GM23338 (cell line): Measurements from ENCODE around the gene CLEC2B. TPM values are rescaled to one million over a fixed set of nuclear protein-coding genes. Genes with fewer than 3 reads are reported as not detected.

Experiments
- ATAC-seq: fragments of 200-7000 bp; cut with Tn5 transposase; 3 replicates; pipeline ENCODE4 v1.9.1; 2020
- DNase-seq: peaks from one replicate; pipeline ENCODE4 v3.0.0-alpha.2; 2015; ENCODE audit warnings: low spot score
- H2AFZ ChIP-seq: fragments of 200-600 bp; sonication (generic); 2 replicates; pipeline ENCODE4 v1.8.0; 2016; ENCODE audit warnings: antibody characterized with exemption, mild to moderate bottlenecking, moderate library complexity
- H3F3A ChIP-seq: fragments of 200-600 bp; sonication (generic); replicated peaks from 2 replicates; pipeline ENCODE4 v1.8.0; 2017; ENCODE audit warnings: antibody characterized with exemption, mixed run types, low read depth
- H3K27ac ChIP-seq: fragments of 200-600 bp; sonication (generic); 2 replicates; pipeline ENCODE4 v1.6.1; 2016; ENCODE audit warnings: low read depth
- H3K27me3 ChIP-seq: fragments of 200-600 bp; sonication (generic); 2 replicates; pipeline ENCODE4 v1.8.0; 2016; ENCODE audit warnings: mild to moderate bottlenecking, mixed run types, moderate library complexity; ENCODE audit not compliant: insufficient read depth
- H3K36me3 ChIP-seq: fragments of 200-600 bp; sonication (generic); 2 replicates; pipeline ENCODE4 v1.8.0; 2016; ENCODE audit warnings: mild to moderate bottlenecking; ENCODE audit not compliant: insufficient read depth
- H3K4me1 ChIP-seq: fragments of 200-600 bp; sonication (generic); 2 replicates; pipeline ENCODE4 v1.8.0; 2016; ENCODE audit warnings: mild to moderate bottlenecking, moderate library complexity; ENCODE audit not compliant: insufficient read depth
- H3K4me2 ChIP-seq: fragments of 200-600 bp; sonication (generic); 2 replicates; pipeline ENCODE4 v1.7.1; 2017; ENCODE audit warnings: mixed run types
- H3K4me3 ChIP-seq: fragments of 200-600 bp; sonication (generic); 2 replicates; pipeline ENCODE4 v1.6.1; 2016; ENCODE audit warnings: mixed run types
- H3K79me2 ChIP-seq: fragments of 200-600 bp; sonication (generic); replicated peaks from 2 replicates; pipeline ENCODE4 v1.8.0; 2017; ENCODE audit warnings: mild to moderate bottlenecking; ENCODE audit not compliant: insufficient read depth
- H3K9me2 ChIP-seq: fragments of 200-600 bp; sonication (generic); 2 replicates; pipeline ENCODE4 v1.8.0; 2017; ENCODE audit not compliant: insufficient read depth
- H4K20me1 ChIP-seq: fragments of 200-600 bp; sonication (generic); replicated peaks from 2 replicates; pipeline ENCODE4 v1.8.0; 2017; ENCODE audit warnings: mild to moderate bottlenecking; ENCODE audit not compliant: insufficient read depth
- H3K27ac Mint-ChIP-seq: 2 replicates; pipeline ENCODE4 v1.8.0; 2020; ENCODE audit warnings: inconsistent platforms, mild to moderate bottlenecking, moderate library complexity, mixed read lengths
- H3K27me3 Mint-ChIP-seq: 3 replicates; pipeline ENCODE4 v1.8.0; 2022; ENCODE audit warnings: low read depth, mild to moderate bottlenecking, moderate library complexity, mixed read lengths, inconsistent platforms; ENCODE audit not compliant: insufficient read depth, poor library complexity
- H3K36me3 Mint-ChIP-seq: 3 replicates; pipeline ENCODE4 v1.8.0; 2021; ENCODE audit warnings: low read depth, mild to moderate bottlenecking, inconsistent platforms, moderate library complexity, mixed read lengths
- H3K4me1 Mint-ChIP-seq: 3 replicates; pipeline ENCODE4 v1.8.0; 2020; ENCODE audit warnings: mild to moderate bottlenecking, inconsistent platforms, mixed read lengths
- H3K4me3 Mint-ChIP-seq: 3 replicates; pipeline ENCODE4 v1.8.0; 2021; ENCODE audit warnings: moderate library complexity, mild to moderate bottlenecking, inconsistent platforms, mixed read lengths
- H3K9me3 Mint-ChIP-seq: 3 replicates; pipeline ENCODE4 v1.8.0; 2020; ENCODE audit warnings: moderate library complexity, mild to moderate bottlenecking, inconsistent platforms, mixed read lengths
- CREB1 ChIP-seq: fragments of 250-450 bp; sonication (Bioruptor Pico); IDR thresholded peaks from 2 replicates; pipeline ENCODE4 v1.5.0; 2020; ENCODE audit warnings: low read depth, mild to moderate bottlenecking, moderate library complexity
- EZH2 ChIP-seq: fragments of 200-600 bp; sonication (generic); IDR thresholded peaks from one replicate; pipeline ENCODE4 v1.8.0; 2017; ENCODE audit warnings: antibody characterized with exemption, mild to moderate bottlenecking, low read depth; ENCODE audit not compliant: unreplicated experiment
- EZH2phosphoT487 ChIP-seq: fragments of 200-600 bp; sonication (generic); IDR thresholded peaks from one replicate; pipeline ENCODE4 v1.8.1; 2018; ENCODE audit warnings: antibody characterized with exemption; ENCODE audit not compliant: unreplicated experiment
- JUNB ChIP-seq: IDR thresholded peaks from one replicate; pipeline ENCODE4 v1.6.1; 2016; ENCODE audit warnings: antibody characterized with exemption; ENCODE audit not compliant: unreplicated experiment
- NANOG ChIP-seq: IDR thresholded peaks from 2 replicates; pipeline ENCODE4 v1.6.1; 2016; ENCODE audit warnings: antibody characterized with exemption, borderline replicate concordance
- POLR2AphosphoS5 ChIP-seq: IDR thresholded peaks from 2 replicates; pipeline ENCODE4 v1.6.1; 2016; ENCODE audit warnings: antibody characterized with exemption, low read depth
- STAT1 ChIP-seq: IDR thresholded peaks from one replicate; pipeline ENCODE4 v1.6.1; 2016; ENCODE audit warnings: antibody characterized with exemption; ENCODE audit not compliant: unreplicated experiment
- ZNF114 ChIP-seq: fragments of 250-450 bp; sonication (Bioruptor Pico); IDR thresholded peaks from 2 replicates; pipeline ENCODE4 v1.5.0; 2020; ENCODE audit warnings: mild to moderate bottlenecking, moderate library complexity
- ZNF331 ChIP-seq: fragments of 250-450 bp; sonication (Bioruptor Pico); IDR thresholded peaks from 2 replicates; pipeline ENCODE4 v1.5.0; 2020; ENCODE audit warnings: low read depth, mild to moderate bottlenecking, moderate library complexity
- polyA plus RNA-seq: library from polyadenylated mRNA; unstranded; fragments of >200 nt; fragmentation: Nextera tagmentation; extraction: Ambion mirVana; gene quantifications from 2 replicates; pipeline ENCODE4 v1.2.1, GENCODE V29; 2016
- total RNA-seq: library from RNA; depleted of rRNA; stranded (reverse); fragments of >200 nt; shearing (Covaris generic); gene quantifications from 2 replicates; pipeline ENCODE4 v1.2.3, GENCODE V29; 2014
- TF ChIP-seq, protein P1 (sequence below): IDR thresholded peaks from one replicate; pipeline ENCODE4 v1.6.1; 2018; ENCODE audit warnings: antibody characterized with exemption; ENCODE audit not compliant: unreplicated experiment
- TF ChIP-seq, protein P2 (sequence below): fragments of 250-450 bp; sonication (Bioruptor Pico); IDR thresholded peaks from 2 replicates; pipeline ENCODE4 v1.5.0; 2020; ENCODE audit warnings: mild to moderate bottlenecking, moderate library complexity

Gene CLEC2B
- total and polyA plus RNA-seq, 2 experiments from 2014 or later: not detected

DNA sequence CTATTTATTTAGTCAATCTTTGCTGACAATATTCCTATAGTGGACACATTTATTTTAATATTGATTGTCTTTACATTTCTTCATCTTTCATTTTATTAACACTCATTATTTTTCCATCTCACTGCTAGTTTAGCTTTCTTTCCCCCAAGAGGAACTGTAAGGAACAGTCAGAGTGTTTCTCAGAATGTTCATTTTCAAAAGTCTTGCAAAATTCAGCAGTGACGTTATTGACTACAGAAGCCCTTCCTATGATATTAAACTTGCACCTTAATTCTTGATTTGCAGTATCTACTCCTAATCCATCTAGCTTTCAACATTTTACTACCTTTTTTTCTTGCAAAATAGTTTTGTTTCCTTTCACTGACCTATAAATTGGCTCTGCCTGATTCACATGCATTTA is 13.0 kb downstream of the CLEC2B start (continued):
- TF ChIP-seq EZH2phosphoT487 (no peak), POLR2AphosphoS5 (no peak), NANOG (no peak), ZNF331 (no peak), ZNF114 (CRISPR knock-in tag) (no peak), JUNB (no peak)
- TF ChIP-seq, protein P1, sequence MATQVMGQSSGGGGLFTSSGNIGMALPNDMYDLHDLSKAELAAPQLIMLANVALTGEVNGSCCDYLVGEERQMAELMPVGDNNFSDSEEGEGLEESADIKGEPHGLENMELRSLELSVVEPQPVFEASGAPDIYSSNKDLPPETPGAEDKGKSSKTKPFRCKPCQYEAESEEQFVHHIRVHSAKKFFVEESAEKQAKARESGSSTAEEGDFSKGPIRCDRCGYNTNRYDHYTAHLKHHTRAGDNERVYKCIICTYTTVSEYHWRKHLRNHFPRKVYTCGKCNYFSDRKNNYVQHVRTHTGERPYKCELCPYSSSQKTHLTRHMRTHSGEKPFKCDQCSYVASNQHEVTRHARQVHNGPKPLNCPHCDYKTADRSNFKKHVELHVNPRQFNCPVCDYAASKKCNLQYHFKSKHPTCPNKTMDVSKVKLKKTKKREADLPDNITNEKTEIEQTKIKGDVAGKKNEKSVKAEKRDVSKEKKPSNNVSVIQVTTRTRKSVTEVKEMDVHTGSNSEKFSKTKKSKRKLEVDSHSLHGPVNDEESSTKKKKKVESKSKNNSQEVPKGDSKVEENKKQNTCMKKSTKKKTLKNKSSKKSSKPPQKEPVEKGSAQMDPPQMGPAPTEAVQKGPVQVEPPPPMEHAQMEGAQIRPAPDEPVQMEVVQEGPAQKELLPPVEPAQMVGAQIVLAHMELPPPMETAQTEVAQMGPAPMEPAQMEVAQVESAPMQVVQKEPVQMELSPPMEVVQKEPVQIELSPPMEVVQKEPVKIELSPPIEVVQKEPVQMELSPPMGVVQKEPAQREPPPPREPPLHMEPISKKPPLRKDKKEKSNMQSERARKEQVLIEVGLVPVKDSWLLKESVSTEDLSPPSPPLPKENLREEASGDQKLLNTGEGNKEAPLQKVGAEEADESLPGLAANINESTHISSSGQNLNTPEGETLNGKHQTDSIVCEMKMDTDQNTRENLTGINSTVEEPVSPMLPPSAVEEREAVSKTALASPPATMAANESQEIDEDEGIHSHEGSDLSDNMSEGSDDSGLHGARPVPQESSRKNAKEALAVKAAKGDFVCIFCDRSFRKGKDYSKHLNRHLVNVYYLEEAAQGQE: no peak

DNA sequence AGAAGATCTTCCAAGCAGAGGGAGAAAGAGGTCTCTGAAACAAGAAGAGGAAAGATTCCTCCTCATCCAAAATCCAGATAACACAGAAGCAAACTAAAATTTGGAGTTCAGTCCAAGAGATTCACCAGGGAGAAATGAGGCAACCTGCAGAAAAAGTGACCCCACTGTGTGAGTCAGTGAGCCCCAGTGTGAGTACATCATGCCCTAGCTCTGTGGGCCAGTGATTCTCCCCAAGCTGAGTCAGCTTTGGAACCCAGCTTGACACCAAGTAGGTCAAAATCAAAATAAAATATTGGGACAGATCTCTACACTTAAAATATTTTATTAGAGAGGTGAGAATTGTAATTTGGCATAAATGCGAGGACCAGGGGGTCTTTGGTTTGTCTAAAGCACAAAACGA is 17.2 kb downstream of the CLEC2B start:
- Histone ChIP-seq H3K27me3 (no peaks in the 10 kb centered on the region), H3K4me2 (no peak overlapping the region), H3K4me3 (no peak overlapping the region), H3K79me2 (no peaks in the 10 kb centered on the region), H3K4me1 (peaks cover 9% of the 10 kb centered on the region; the same call in 1 of the 2 replicates), H3K27ac (no peak overlapping the region), H4K20me1 (no peaks in the 10 kb centered on the region), H2AFZ (peak overlapping the region; percentile 70), H3F3A (no peaks in the 10 kb centered on the region), H3K9me2 (peaks cover 15% of the 10 kb centered on the region; the same call in 1 of the 2 replicates), H3K36me3 (no peaks in the 10 kb centered on the region)
- Mint-ChIP-seq H3K27ac (no peak overlapping the region), H3K36me3 (no peaks in the 10 kb centered on the region), H3K4me1 (peaks cover 28% of the 10 kb centered on the region), H3K9me3 (no peaks in the 10 kb centered on the region), H3K4me3 (no peak overlapping the region), H3K27me3 (peaks cover 2% of the 10 kb centered on the region)
- peak; percentile 40; the same call in 2 of the 3 replicates for ATAC-seq
- no peak for DNase-seq
- no peak for TF ChIP-seq POLR2AphosphoS5
- no peak for TF ChIP-seq NANOG
- no peak for TF ChIP-seq EZH2phosphoT487
- TF ChIP-seq ZNF114 (CRISPR knock-in tag): no peak
- TF ChIP-seq STAT1: no peak
- no peak for TF ChIP-seq EZH2
- no peak for TF ChIP-seq CREB1 (CRISPR knock-in tag)
- TF ChIP-seq ZNF331: no peak
- TF ChIP-seq, protein P1: no peak
- TF ChIP-seq, protein P2, sequence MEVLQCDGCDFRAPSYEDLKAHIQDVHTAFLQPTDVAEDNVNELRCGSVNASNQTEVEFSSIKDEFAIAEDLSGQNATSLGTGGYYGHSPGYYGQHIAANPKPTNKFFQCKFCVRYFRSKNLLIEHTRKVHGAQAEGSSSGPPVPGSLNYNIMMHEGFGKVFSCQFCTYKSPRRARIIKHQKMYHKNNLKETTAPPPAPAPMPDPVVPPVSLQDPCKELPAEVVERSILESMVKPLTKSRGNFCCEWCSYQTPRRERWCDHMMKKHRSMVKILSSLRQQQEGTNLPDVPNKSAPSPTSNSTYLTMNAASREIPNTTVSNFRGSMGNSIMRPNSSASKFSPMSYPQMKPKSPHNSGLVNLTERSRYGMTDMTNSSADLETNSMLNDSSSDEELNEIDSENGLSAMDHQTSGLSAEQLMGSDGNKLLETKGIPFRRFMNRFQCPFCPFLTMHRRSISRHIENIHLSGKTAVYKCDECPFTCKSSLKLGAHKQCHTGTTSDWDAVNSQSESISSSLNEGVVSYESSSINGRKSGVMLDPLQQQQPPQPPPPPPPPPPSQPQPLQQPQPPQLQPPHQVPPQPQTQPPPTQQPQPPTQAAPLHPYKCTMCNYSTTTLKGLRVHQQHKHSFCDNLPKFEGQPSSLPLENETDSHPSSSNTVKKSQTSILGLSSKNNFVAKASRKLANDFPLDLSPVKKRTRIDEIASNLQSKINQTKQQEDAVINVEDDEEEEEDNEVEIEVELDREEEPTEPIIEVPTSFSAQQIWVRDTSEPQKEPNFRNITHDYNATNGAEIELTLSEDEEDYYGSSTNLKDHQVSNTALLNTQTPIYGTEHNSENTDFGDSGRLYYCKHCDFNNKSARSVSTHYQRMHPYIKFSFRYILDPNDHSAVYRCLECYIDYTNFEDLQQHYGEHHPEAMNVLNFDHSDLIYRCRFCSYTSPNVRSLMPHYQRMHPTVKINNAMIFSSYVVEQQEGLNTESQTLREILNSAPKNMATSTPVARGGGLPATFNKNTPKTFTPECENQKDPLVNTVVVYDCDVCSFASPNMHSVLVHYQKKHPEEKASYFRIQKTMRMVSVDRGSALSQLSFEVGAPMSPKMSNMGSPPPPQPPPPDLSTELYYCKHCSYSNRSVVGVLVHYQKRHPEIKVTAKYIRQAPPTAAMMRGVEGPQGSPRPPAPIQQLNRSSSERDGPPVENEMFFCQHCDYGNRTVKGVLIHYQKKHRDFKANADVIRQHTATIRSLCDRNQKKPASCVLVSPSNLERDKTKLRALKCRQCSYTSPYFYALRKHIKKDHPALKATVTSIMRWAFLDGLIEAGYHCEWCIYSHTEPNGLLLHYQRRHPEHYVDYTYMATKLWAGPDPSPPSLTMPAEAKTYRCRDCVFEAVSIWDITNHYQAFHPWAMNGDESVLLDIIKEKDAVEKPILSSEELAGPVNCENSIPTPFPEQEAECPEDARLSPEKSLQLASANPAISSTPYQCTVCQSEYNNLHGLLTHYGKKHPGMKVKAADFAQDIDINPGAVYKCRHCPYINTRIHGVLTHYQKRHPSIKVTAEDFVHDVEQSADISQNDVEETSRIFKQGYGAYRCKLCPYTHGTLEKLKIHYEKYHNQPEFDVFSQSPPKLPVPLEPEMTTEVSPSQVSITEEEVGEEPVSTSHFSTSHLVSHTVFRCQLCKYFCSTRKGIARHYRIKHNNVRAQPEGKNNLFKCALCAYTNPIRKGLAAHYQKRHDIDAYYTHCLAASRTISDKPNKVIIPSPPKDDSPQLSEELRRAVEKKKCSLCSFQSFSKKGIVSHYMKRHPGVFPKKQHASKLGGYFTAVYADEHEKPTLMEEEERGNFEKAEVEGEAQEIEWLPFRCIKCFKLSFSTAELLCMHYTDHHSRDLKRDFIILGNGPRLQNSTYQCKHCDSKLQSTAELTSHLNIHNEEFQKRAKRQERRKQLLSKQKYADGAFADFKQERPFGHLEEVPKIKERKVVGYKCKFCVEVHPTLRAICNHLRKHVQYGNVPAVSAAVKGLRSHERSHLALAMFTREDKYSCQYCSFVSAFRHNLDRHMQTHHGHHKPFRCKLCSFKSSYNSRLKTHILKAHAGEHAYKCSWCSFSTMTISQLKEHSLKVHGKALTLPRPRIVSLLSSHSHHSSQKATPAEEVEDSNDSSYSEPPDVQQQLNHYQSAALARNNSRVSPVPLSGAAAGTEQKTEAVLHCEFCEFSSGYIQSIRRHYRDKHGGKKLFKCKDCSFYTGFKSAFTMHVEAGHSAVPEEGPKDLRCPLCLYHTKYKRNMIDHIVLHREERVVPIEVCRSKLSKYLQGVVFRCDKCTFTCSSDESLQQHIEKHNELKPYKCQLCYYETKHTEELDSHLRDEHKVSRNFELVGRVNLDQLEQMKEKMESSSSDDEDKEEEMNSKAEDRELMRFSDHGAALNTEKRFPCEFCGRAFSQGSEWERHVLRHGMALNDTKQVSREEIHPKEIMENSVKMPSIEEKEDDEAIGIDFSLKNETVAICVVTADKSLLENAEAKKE (CRISPR knock-in tag): no peak
